Frontal cortex (tissue), 4 donors: ENCODE results near the gene PTPRN2. TPM values are rescaled to one million over a fixed set of nuclear protein-coding genes. Genes with fewer than 3 reads are reported as not detected.

Source experiments
- DNase-seq, 2 donors: peaks; one replicate each; pipeline ENCODE4 v3.0.0; 2012; ENCODE audit warnings: low spot score in 2 of 2
- FAIRE-seq: peaks from 2 replicates; lab custom pipeline; 2012; peaks lifted over from hg19 to GRCh38; lab: Jason Lieb, UNC
- total RNA-seq: library from RNA; depleted of rRNA; stranded (reverse); fragments of >200 nt; gene quantifications from one replicate; pipeline ENCODE4 v1.2.3, GENCODE V29; 2014
- donor health status: control.
- donor health status: control.
- donor health status: control.

Gene PTPRN2
- total RNA-seq, 1 donor from 2014 or later: 52.2 TPM

DNA sequence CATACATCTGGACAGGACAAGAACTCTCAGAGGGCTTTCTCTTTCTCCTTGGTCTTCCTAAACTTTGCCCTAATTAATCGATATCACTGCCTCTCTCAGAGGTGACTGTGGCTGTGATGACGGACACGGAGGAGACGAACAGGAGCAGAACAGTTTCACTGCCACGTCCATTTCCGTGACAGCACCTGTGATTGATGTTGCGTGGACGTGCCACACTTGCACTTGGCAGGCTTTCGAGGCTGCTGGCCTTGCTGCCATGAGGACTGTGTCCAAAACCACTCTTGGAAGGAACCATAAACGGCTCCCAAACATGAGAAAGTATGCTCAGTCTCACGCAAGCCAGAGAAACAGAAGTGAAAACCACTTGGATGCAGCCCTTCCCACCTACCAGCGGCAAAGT is 942.7 kb downstream of the PTPRN2 start:
- FAIRE-seq: no peak
- no peak for DNase-seq

DNA sequence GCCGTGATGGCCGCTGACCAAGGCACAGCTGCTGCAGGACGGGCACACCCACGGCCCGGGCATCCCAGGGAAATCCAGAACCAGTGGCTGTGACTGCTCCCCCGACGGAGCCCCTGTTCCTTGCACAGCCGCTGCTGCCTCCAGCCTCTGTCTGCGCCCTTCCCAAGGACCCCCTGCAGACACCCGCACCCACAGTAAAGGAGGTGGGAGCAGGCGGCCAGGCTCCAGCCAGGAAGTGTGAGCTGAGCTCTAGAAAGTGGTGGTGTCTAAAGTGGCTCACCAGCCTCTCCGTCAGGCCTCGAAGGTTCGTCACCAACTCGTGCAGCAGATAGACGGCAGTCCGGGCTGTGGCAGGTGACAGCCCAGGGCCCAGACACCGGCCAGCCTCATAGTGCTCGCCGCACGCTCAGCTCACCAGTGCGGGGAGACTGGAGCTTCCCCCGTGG is 944.1 kb downstream of the PTPRN2 start:
- no peak for FAIRE-seq
- DNase-seq: no peak

- no peak for DNase-seq
- FAIRE-seq: no peak
These were observed 945.8 kb downstream of the PTPRN2 start for GRCh38 chr7:157641866-157642265.

DNA sequence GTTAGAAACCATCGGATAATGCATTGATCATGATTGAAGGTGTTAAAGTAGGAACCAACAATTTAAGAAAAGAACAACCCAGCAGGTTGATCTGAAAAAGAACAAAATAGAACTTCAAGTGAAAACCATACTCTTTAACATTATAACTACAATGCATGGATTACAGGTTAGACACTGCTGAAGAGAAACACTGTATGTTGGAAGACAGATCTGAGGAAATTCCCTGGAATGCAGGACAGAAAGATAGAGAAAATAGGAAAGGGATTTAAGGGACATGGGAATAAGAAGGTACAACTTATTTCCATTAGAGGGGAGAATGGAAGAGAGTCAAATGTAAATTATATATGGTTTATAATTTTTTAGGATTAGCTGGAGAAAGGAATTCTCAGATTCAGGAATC is 947.5 kb downstream of the PTPRN2 start:
- DNase-seq: no peak
- no peak for FAIRE-seq

DNA sequence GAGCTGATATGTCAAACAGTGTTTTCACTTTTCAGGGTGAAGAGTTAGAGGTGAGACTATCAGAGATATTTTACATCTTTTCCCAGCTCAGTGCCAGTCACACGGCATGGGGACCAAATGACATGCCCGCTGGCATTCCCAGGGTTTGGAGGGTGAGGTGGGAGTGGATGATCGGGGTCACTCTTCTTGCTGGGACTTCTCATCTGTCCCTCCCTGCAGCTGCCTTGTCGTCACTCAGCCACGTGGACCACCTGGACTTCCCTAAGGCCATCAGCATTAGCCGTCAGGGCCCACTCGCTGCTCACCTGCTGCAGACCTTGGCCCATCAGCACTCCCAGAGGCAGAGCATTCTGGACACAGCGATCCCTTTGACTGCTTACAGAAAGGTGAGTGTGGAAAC is 949.1 kb downstream of the PTPRN2 start:
- DNase-seq: no peak

GRCh38 chr7:157637216-157637949 is 950.2 kb downstream of the PTPRN2 start:
- FAIRE-seq (no peak), DNase-seq (no peak)

More for the DNA sequence above, 949.1 kb downstream of the PTPRN2 start:
- no peak for FAIRE-seq

GRCh38 chr7:157635669-157636068 is 952.0 kb downstream of the PTPRN2 start:
- no peak for DNase-seq
- no peak for FAIRE-seq

DNA sequence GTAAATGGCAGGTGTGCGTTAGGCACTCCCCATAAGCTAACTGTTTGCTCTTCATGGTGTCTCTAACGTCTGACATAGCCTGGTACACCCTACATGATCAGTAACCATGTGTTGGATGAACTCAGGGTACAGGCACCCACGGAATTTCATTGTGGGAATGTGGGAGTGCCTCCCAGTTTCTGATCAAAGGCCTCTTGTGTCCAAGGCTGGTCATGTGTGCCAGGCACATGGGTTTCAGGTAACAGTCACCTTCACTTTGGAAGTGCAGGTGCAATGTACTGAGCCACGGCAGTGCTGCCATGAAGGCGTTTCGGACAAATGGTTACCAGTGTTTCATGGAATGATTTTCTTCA is 952.5 kb downstream of the PTPRN2 start:
- DNase-seq: no peak
- no peak for FAIRE-seq

- DNase-seq: no peak
- no peak for FAIRE-seq
These were observed 953.0 kb downstream of the PTPRN2 start for GRCh38 chr7:157634401-157635147.

- FAIRE-seq: no peak
These were observed 954.0 kb downstream of the PTPRN2 start for GRCh38 chr7:157633465-157634185.

DNA sequence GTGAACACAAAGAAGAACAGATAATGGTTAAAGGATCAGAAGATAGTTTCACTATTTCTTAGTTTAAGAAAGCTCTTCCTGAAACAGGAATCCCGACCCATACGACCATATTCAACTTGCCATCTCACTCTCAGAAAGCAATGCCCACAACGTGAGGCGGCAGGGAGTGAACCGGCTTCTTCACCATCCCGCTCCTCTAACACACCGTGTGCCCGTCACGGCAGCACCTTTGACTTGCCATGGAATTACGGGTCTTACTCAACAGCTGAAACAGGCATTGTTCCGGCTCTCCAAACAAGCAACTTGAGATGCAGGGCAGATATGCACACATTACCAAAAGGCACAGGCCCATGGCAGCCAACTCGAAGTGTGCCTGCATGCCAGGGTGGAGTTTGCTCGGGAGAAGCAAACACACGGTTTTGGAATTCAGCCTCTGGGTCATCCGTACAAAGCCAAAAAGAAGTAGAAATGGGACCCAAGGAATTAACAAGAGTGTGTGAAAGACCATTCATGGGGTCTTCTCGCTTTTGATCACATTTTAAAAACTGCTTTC is 957.2 kb downstream of the PTPRN2 start:
- no peak for DNase-seq
- no peak for FAIRE-seq

More at GRCh38 chr7:157633465-157634185, 954.0 kb downstream of the PTPRN2 start:
- no peak for DNase-seq

DNA sequence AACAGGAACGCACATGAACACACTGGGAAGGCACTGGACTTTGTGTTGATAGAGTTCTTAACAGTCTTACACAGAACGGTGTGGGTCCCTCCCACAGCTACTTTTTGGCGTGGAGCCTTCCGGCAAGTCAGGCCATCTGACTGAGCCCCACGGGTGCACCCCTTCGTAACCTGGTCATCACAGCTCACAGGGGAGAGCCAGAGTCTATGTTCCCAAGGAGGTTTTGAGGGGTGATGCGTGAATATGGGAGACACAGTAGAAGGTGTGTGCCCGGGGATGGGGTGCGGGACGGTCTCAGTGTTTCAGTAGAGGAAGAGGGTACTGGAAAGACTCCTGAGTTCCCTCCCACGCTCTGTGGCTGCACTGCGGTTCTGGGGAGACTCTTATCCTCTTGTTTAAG is 959.2 kb downstream of the PTPRN2 start:
- FAIRE-seq (no peak), DNase-seq (no peak)

DNA sequence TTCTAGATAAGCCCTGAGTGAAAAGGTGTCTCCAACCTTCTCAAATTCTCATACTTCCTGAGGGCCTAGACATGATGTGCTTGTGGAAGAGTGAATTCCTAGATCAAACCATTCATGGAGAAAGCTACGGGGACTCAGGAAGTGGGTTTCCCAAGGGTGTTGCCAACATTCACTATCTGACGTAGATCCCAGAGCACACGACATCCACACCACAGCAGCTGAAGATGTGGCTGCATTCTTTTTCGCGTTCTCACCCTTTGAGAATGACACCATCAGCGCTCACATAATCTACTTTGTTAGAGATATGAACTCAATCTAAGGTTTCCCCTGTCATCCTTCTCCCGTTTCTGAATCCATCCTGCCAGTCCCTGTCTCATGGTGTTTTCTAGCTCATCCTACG is 960.0 kb downstream of the PTPRN2 start:
- no peak for DNase-seq

DNA sequence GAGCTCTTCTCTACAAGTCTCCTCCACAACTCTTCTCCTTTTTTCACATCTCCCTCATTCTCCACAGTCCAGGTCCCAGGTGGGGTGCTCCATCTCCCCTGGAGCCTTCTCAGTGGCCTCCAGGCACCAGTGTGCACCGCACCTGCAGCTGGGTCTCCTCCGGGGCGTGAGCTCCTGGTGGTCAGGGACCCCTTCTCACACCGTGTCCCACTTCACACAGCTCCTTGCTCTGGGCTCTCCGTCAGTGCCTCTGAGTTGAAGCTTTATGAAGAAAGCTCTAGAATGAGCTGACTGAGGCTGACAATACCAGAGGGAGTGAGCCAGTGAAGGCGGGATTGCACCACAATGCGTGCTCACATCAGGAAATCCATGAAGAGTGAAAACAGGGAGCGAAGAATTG is 960.6 kb downstream of the PTPRN2 start:
- FAIRE-seq (no peak), DNase-seq (no peak)

More for the DNA sequence above, 960.0 kb downstream of the PTPRN2 start:
- FAIRE-seq: no peak

DNA sequence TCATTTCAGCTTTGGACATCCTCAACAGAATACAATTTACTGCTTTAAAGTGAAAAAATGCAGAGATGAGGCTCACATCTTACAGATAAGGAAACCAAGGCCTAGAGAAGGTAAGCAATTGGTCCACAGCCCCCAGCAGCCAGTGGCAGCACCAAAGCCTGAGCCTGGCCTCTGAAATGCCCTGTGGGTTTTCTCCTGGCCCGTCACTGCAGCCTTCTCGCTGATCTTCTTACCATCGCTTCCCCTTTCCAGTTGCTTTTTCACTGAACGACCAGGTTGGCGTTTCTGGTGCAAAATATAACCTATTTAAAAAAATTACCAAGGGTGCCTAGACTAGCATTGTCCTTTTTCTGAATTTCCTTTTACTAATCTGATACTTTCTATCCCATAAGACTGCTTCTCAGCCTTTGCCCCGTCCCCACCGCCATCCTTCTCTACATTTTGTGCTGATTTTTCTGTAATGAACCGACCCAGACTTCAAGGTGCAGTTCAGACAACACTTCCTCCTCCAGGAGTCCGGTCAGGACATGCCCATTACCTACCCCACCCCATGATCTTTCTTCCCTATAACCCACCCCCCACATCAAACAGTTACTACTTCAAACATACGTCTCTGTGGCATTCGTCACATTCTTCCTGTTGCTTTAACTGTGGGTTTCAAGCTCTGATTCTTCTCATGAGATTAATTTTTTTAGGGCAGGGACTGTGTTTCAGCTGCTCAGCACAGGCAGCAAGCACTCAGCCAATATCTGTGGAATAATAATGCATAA is 961.5 kb downstream of the PTPRN2 start:
- FAIRE-seq (no peak), DNase-seq (no peak)

DNA sequence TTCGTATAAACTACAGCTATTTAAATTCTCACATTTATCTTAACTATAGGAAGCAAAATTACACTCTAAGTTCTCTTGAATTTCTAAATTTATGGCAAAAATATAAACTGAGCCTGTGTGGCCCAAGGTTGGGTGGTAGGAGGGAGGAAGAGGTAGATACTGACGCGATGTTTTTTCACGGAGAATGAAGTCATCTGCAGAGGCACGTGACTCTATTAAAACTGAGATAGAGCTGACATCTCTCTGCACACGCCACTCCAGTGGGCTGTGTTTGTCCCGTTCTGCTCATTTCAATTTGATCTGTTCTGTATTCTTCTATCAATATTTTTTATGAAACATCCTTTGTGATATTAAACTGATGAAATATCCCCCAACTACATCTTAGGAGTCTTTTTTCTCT is 964.1 kb downstream of the PTPRN2 start:
- FAIRE-seq (no peak), DNase-seq (no peak)

DNA sequence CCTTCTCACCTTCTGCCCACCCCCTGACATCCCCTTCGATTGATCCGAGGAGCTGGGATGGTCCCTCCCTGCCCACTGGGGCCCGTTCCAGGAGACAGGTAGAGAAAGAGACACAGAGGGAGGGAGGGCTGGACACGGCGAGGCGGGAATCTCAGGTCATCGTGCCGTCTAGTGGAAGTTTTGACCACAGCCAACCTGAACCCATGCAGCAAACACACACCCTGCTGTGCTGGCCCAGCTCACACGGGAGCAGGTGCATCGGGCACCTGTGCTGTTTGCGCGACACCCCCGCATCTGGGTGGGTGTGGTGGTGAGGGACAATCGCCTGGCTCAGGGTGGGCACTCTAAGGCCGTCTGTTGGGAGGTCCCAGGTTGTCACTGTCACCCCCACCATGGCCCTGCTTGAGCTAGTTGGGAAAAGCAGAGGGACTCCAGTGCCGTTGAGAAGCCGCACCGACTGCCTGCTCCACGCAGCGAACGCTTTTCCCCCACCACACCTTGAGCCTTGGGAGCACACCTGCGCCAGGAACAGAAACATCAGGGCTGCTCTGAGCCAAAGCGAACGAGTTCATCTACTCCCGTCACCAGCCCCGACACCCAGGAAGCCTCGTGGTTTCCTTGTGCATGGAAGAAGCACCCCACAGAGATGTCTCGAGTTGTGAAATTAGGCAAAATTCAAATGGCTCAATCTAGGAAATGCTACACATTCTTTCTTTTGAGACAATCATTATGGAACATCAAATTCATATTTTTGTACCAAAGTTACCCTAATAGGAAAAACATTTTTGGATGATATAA is 965.0 kb downstream of the PTPRN2 start:
- DNase-seq (no peak), FAIRE-seq (no peak)

DNA sequence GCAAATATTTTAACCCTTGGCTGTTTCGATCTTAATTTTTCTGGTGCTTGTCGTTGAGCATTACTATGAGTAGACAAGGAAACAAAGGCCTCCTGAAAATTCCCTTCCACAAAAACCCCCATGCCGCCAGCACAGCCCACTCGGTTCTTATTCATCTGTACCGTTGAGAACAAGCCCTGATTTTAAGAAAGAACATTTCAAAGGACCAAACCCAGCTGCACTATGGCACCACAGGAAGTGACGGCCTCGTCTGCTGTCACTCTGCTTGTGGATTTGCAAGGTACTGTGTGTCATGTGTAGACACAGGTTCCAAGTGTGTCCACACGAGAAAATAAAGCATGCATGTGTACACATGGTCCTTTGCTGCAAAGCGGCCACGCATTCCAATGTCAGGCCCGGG is 965.6 kb downstream of the PTPRN2 start:
- FAIRE-seq: no peak

GRCh38 chr7:157621131-157621681 is 966.4 kb downstream of the PTPRN2 start:
- no peak for FAIRE-seq
- DNase-seq: no peak

More for the DNA sequence above, 965.6 kb downstream of the PTPRN2 start:
- DNase-seq: no peak
